ENCODE data around the gene GPR3. TPM values are rescaled to one million over a fixed set of nuclear protein-coding genes. Genes with fewer than 3 reads are reported as not detected.

GPR3 gene
- total and polyA plus RNA-seq, 10 of the 15 experiments (the other 5 are each of a cell fraction or from before 2014, with no cell fraction given) = 0.33 to 1.4 (median 0.63) TPM; not detected in 3

GRCh38 chr1:27349784-27350662, 42.4 kb upstream of the GPR3 start:
- Histone ChIP-seq H3K27ac (ENCODE audit: control insufficient read depth, insufficient read depth) (no peak overlapping the region), H3K79me2 (ENCODE audit: control insufficient read depth, insufficient read depth, low read length) (no peaks in the 10 kb centered on the region), H3K4me3 (no peak overlapping the region), H3K9ac (ENCODE audit: control insufficient read depth, insufficient read depth, low read length) (no peak overlapping the region), H3K9me3 (replicated peaks; ENCODE audit: control insufficient read depth, insufficient read depth, low read length) (no peaks in the 10 kb centered on the region), H3K27me3 (replicated peaks in 1 of 2; ENCODE audit: control insufficient read depth in 2 of 2, insufficient read depth in 2 of 2, low read length in 1 of 2) (no peaks in the 10 kb centered on the region), H2AFZ (ENCODE audit: control insufficient read depth, low read depth, low read length) (no peak overlapping the region), H3K36me3 (ENCODE audit: control insufficient read depth in 2 of 2, insufficient read depth in 2 of 2, low read length in 1 of 2) (no peaks in the 10 kb centered on the region), H4K20me1 (ENCODE audit: control insufficient read depth, insufficient read depth) (no peaks in the 10 kb centered on the region), H3K4me1 (ENCODE audit: control insufficient read depth, insufficient read depth, low read length) (no peaks in the 10 kb centered on the region; the same call in 1 of the 2 replicates), H3K4me2 (ENCODE audit: control insufficient read depth, insufficient read depth) (peak overlapping the region; percentile 71; the same call in 1 of the 2 replicates)
- TF ChIP-seq MEF2A (IDR thresholded peaks at IDR 0.05; ENCODE audit: insufficient read depth, low read depth, low read length) (no peak), CBFB (IDR thresholded peaks at IDR 0.05; ENCODE audit: low read depth) (no peak), HDAC2 (IDR thresholded peaks at IDR 0.05) (no peak), ATF7 (IDR thresholded peaks at IDR 0.05; ENCODE audit: low read depth) (no peak), NR2C2 (IDR thresholded peaks at IDR 0.05; ENCODE audit: borderline replicate concordance, control insufficient read depth, insufficient read length, low read depth) (no peak), TCF7 (IDR thresholded peaks at IDR 0.05; ENCODE audit: borderline replicate concordance) (no peak), NBN (IDR thresholded peaks at IDR 0.05) (no peak), TBL1XR1 (IDR thresholded peaks at IDR 0.05; ENCODE audit: low read depth, low read length) (no peak), DPF2 (IDR thresholded peaks at IDR 0.05) (no peak), RAD21 (IDR thresholded peaks at IDR 0.05; ENCODE audit: insufficient read depth, low read depth, low read length) (no peak), IKZF1 (conservative IDR thresholded peaks at IDR 0.05) (no peak), IKZF2 (IDR thresholded peaks at IDR 0.05) (no peak), LARP7 (IDR thresholded peaks at IDR 0.05) (no peak), IRF4 (IDR thresholded peaks at IDR 0.05; ENCODE audit: low read depth, low read length) (no peak), YBX1 (IDR thresholded peaks at IDR 0.05) (no peak), SIN3A (IDR thresholded peaks at IDR 0.05; ENCODE audit: low read depth, low read length) (no peak), ELK1 (IDR thresholded peaks at IDR 0.05; ENCODE audit: low read depth, low read length) (no peak)
- intact Hi-C loops (cut with micrococcal nuclease; ENCODE audit: unreplicated experiment) = no loop called here
- ChIA-PET CTCF (interaction anchor here (1.3 kb wide), 1 partner anchor 37 kb away, joined by 3 read pairs; no protein-coding TSS in a partner anchor), POLR2A (no interaction called here), RAD21 (ENCODE audit: unreplicated experiment) (no interaction called here), SMC1A (ENCODE audit: uncharacterized antibody, unreplicated experiment) (no interaction called here)
- ATAC-seq = no peak
- no peak for DNase-seq (ENCODE audit: low read depth, low spot score)
- no peak for FAIRE-seq
- in situ Hi-C loops (cut with MboI) = no loop called here
- WGBS (ENCODE audit: insufficient coverage, insufficient replicate concordance, low lambda C conversion rate, missing lambda C conversion rate) = 67% methylated on average over 84 of the region's 84 CpGs
- BruUV-seq (replicated peaks) = no TSS peak
